ENCODE data around the gene TMEM183A.

Gene TMEM183A

DNA sequence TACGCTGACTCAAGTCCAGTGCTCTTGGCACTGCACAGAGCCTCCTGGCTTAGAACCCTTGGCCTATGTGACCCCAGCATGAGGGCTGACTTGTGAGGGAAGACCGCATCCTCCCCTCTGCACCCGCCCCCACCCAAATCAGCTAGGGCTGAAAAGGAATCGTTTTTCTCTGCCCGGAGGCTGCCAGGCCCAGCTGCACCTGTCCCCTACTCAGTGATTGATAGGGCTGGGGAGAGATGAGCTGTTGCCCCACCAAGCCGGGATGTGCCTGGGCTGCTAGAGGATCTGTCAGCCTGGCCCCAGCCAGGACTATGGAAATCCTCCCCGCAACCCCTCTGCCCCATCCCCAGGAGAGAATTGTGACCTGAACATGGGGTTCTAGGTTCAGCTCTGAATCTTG, 58.0 kb downstream of the TMEM183A start:
- no peak overlapping the region for H3K9ac ChIP-seq (ENCODE audit: low read depth, low read length)
- no peak overlapping the region for H3K4me3 ChIP-seq (ENCODE audit: low read length)
- H3K27me3 ChIP-seq (ENCODE audit: insufficient read depth, low read length): no peaks in the 10 kb centered on the region
- H3K9me3 ChIP-seq (ENCODE audit: insufficient read depth, low read depth, low read length): no peaks in the 10 kb centered on the region; the same call in 1 of the 2 replicates
- H3K27ac ChIP-seq (ENCODE audit: low read length): no peak overlapping the region
- no peaks in the 10 kb centered on the region for H3K4me1 ChIP-seq (ENCODE audit: insufficient read depth, low read length)
- H3K36me3 ChIP-seq (ENCODE audit: insufficient read depth, low read depth, low read length): no peaks in the 10 kb centered on the region

DNA sequence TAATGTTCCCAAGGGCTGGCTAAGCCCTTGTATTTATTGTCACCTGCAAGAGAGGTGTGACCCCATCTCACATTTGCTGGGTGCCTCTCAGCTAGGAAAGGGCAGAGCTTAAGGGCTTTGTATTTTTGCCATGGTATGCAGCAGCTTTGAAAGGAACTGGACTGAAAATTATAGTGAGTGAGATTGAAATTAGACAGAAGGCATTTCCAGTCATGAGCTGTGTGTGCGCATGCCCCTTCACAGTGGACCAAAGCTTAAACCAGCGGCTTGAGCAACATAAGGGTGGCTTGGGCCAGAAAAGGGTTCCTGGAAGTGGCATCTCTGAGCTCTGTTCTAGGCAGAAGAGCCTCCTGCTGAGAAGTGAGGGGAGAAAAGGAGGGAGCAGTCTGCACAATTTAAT, 58.8 kb downstream of the TMEM183A start:
- Histone ChIP-seq H3K4me1 (ENCODE audit: insufficient read depth, low read length) (no peaks in the 10 kb centered on the region), H3K4me3 (ENCODE audit: low read length) (no peak overlapping the region), H3K27ac (ENCODE audit: low read length) (no peak overlapping the region), H3K9ac (ENCODE audit: low read depth, low read length) (no peak overlapping the region), H3K9me3 (ENCODE audit: insufficient read depth, low read depth, low read length) (no peaks in the 10 kb centered on the region; the same call in 1 of the 2 replicates), H3K27me3 (ENCODE audit: insufficient read depth, low read length) (no peaks in the 10 kb centered on the region), H3K36me3 (ENCODE audit: insufficient read depth, low read depth, low read length) (no peaks in the 10 kb centered on the region)

DNA sequence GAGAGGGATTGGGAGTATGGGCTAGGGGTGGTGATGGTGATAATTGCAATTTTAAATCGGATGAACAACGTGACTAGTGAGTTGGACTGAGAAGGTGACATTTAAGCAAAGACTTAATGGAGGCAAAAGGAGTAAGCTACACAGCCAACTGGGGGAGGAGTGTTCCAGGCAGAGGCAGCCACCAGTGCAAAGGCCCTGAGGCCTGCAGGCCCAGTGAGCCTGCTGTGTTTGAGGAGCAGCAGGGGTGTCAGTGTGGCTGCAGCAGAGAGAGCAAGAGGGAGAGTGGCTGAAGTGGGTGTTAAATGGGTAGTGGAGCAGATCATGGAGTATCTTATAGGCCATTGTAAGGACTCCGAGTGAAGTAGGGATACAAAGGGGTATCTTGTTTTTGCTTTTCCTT, 59.8 kb downstream of the TMEM183A start:
- no peaks in the 10 kb centered on the region for H3K27me3 ChIP-seq (ENCODE audit: insufficient read depth, low read length)
- no peak overlapping the region for H3K27ac ChIP-seq (ENCODE audit: low read length)
- no peaks in the 10 kb centered on the region for H3K36me3 ChIP-seq (ENCODE audit: insufficient read depth, low read depth, low read length)
- H3K9me3 ChIP-seq (ENCODE audit: insufficient read depth, low read depth, low read length): no peaks in the 10 kb centered on the region
- no peak overlapping the region for H3K4me3 ChIP-seq (ENCODE audit: low read length)
- no peaks in the 10 kb centered on the region for H3K4me1 ChIP-seq (ENCODE audit: insufficient read depth, low read length)
- no peak overlapping the region for H3K9ac ChIP-seq (ENCODE audit: low read depth, low read length)

DNA sequence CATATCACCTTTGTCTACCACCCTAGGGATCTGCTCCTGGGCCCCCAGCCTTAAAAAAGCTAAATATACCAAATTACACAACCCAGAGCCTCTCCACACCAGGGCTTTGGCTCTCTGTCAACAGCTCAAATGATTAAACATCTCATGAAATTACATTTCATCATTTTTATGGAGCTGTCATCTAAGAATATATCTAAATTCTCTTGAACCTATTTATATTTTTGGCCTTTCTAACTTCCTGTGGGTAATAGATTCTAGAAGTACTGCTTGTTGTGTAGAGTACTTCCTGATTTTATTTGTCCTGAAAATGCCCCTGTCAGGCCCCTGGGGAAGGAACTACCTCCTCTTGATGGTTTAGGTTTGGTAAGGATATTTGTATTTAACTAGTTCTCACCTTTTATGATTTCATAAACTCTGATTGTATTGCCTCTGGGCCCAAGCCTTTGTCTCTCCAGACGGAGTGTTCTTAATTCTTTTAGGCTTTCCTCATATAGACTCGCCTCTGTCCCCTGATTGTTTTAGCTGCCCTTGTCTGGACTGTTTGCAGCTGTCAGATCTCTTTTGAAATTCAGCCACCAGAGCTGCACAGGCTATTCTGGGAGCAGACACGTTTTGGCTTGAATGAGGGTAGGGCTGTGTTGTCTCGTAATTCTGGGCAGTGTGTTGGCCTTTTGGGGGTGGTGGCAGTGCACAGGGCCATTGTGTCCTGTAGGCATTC, 62.0 kb downstream of the TMEM183A start:
- Histone ChIP-seq H3K27me3 (ENCODE audit: insufficient read depth, low read length) (peaks cover 14% of the 10 kb centered on the region; the same call in 1 of the 2 replicates), H3K9me3 (ENCODE audit: insufficient read depth, low read depth, low read length) (no peaks in the 10 kb centered on the region), H3K4me3 (ENCODE audit: low read length) (no peak overlapping the region), H3K27ac (ENCODE audit: low read length) (no peak overlapping the region), H3K9ac (ENCODE audit: low read depth, low read length) (no peak overlapping the region; the same call in 1 of the 2 replicates), H3K4me1 (ENCODE audit: insufficient read depth, low read length) (no peaks in the 10 kb centered on the region), H3K36me3 (ENCODE audit: insufficient read depth, low read depth, low read length) (no peaks in the 10 kb centered on the region)

DNA sequence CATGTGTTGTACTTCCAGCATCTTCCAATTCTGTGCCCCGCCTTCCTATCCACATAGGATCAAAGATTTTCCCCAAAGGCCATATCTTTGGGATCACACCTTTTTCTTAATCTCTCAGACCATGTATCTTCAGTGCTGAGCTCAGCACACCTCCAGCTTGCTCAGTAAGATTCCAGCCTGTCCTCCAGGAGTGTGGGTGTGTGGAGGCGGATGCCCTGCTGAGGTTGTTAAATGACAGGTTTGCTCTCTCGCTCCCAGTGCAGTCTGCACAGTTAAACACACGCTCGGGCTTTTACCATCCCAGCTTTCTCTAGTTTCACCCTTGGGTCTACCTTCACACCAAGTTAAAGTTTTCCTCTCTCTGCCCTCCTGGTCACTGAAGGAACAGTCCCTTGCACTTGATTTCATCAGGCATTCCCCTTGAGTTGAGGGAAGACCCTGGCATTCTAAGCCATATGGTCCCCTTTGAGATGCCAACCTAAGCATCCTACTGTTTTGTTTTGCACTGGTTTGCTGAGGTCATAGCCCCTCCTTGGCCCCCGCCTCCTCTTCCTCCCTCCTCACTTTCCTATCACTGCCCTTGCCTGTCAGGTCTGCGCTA, 64.9 kb downstream of the TMEM183A start:
- Histone ChIP-seq H3K4me3 (ENCODE audit: low read length) (no peak overlapping the region), H3K4me1 (ENCODE audit: insufficient read depth, low read length) (no peaks in the 10 kb centered on the region), H3K27ac (ENCODE audit: low read length) (no peak overlapping the region), H3K9ac (ENCODE audit: low read depth, low read length) (no peak overlapping the region), H3K36me3 (ENCODE audit: insufficient read depth, low read depth, low read length) (no peaks in the 10 kb centered on the region), H3K9me3 (ENCODE audit: insufficient read depth, low read depth, low read length) (no peaks in the 10 kb centered on the region), H3K27me3 (ENCODE audit: insufficient read depth, low read length) (peaks cover 43% of the 10 kb centered on the region)

DNA sequence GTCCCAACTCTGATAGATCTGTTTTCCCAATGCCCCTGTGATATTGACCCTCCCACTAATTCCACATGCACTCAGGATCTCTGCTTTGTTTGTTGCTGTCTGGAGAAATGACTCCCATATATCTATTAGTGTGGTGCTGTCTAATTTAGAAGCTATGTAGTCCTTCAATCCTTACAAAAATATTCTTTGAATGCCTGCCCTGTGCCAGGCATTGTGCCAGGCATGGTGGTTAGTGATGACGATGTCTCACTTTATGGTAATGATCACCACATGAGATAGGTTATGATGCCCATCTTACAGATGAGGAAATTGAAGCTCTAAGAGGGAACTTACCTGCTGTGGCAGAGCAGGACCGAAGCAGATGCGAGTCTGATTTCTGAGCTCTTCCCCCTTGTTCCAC, 65.7 kb downstream of the TMEM183A start:
- peaks cover 50% of the 10 kb centered on the region for H3K27me3 ChIP-seq (ENCODE audit: insufficient read depth, low read length)
- H3K36me3 ChIP-seq (ENCODE audit: insufficient read depth, low read depth, low read length): no peaks in the 10 kb centered on the region
- no peak overlapping the region for H3K9ac ChIP-seq (ENCODE audit: low read depth, low read length)
- no peaks in the 10 kb centered on the region for H3K9me3 ChIP-seq (ENCODE audit: insufficient read depth, low read depth, low read length)
- no peak overlapping the region for H3K27ac ChIP-seq (ENCODE audit: low read length)
- no peak overlapping the region for H3K4me3 ChIP-seq (ENCODE audit: low read length)
- no peaks in the 10 kb centered on the region for H3K4me1 ChIP-seq (ENCODE audit: insufficient read depth, low read length)

DNA sequence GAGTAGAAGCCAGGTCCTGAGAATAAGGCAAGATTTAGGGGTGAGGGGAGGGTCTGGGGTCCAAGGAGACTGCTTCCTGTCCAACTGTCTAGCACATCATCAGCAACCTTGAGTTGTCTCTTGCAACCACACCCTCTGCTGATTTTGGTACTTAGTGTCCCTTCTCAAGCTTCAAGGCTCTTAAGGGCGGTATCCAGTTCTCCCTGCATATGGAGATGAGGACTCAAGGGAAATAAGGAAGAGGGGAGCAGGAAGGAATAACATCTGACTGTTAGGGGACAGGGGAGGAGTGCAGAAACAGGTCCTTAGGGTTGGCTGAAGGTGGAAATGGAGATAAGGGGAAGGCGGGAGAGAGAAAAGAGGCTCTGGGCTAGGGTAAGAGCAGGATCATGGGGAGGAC, 66.3 kb downstream of the TMEM183A start:
- no peaks in the 10 kb centered on the region for H3K4me1 ChIP-seq (ENCODE audit: insufficient read depth, low read length)
- H3K4me3 ChIP-seq (ENCODE audit: low read length): no peak overlapping the region
- H3K9ac ChIP-seq (ENCODE audit: low read depth, low read length): no peak overlapping the region
- no peaks in the 10 kb centered on the region for H3K36me3 ChIP-seq (ENCODE audit: insufficient read depth, low read depth, low read length)
- no peak overlapping the region for H3K27ac ChIP-seq (ENCODE audit: low read length)
- H3K27me3 ChIP-seq (ENCODE audit: insufficient read depth, low read length): peaks cover 50% of the 10 kb centered on the region
- no peaks in the 10 kb centered on the region for H3K9me3 ChIP-seq (ENCODE audit: insufficient read depth, low read depth, low read length)

Measured in iPS-20b (cell line).